ENCODE results near the gene CHKA.
"Not testable (repeated sequence)": the region's sequence is repeated elsewhere in the genome, so short reads cannot be mapped to it uniquely, and the experiment has no call there.

The CHKA gene

DNA sequence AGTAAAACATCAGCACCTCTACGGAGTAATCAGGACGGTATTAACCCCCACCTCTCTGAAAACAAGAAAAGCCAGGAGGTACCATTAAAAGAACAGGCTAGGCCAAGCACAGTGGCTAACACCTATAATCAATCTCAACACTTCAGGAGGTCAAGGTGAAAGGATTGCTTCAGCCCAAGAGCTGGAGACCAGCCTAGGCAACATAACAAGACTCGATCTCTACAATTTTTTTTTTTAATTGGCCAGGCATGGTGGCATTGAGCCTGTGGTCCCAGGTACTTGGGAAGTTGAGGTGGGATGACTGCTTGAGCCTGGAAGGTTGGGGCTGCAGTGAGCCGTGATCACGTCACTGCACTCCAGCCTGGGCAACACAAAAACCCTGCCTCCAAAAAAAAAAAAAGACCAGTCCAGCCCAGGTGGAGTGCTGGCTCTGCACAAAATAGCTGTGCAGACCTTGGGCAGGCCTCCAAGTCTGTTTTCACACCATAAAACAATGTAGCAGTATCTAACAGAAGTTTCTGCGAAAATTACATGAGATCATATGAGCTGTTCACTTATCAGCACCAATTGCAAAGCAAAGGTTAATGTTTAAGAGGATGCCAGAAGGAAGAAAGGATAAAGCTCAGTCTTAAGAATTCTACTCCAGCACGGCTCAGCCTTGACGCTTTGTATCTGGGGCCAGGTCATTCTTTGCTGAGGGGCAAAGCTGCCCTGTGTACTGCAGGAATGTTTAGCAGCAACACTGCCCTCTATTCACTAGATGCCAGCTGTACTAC, 14.8 kb downstream of the CHKA start:
- TF ChIP-seq, protein P1, sequence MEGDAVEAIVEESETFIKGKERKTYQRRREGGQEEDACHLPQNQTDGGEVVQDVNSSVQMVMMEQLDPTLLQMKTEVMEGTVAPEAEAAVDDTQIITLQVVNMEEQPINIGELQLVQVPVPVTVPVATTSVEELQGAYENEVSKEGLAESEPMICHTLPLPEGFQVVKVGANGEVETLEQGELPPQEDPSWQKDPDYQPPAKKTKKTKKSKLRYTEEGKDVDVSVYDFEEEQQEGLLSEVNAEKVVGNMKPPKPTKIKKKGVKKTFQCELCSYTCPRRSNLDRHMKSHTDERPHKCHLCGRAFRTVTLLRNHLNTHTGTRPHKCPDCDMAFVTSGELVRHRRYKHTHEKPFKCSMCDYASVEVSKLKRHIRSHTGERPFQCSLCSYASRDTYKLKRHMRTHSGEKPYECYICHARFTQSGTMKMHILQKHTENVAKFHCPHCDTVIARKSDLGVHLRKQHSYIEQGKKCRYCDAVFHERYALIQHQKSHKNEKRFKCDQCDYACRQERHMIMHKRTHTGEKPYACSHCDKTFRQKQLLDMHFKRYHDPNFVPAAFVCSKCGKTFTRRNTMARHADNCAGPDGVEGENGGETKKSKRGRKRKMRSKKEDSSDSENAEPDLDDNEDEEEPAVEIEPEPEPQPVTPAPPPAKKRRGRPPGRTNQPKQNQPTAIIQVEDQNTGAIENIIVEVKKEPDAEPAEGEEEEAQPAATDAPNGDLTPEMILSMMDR (IDR thresholded peaks at IDR 0.05; ENCODE audit: low read depth, low read length), result no peak
- no peak overlapping the region for H3K4me3 ChIP-seq (replicated peaks in 1 of 2; ENCODE audit: low read depth in 2 of 2, low read length in 2 of 2)
- peak in 1 of 2 donors; percentile 57 for DNase-seq (ENCODE audit: low read depth in 2 of 2)

DNA sequence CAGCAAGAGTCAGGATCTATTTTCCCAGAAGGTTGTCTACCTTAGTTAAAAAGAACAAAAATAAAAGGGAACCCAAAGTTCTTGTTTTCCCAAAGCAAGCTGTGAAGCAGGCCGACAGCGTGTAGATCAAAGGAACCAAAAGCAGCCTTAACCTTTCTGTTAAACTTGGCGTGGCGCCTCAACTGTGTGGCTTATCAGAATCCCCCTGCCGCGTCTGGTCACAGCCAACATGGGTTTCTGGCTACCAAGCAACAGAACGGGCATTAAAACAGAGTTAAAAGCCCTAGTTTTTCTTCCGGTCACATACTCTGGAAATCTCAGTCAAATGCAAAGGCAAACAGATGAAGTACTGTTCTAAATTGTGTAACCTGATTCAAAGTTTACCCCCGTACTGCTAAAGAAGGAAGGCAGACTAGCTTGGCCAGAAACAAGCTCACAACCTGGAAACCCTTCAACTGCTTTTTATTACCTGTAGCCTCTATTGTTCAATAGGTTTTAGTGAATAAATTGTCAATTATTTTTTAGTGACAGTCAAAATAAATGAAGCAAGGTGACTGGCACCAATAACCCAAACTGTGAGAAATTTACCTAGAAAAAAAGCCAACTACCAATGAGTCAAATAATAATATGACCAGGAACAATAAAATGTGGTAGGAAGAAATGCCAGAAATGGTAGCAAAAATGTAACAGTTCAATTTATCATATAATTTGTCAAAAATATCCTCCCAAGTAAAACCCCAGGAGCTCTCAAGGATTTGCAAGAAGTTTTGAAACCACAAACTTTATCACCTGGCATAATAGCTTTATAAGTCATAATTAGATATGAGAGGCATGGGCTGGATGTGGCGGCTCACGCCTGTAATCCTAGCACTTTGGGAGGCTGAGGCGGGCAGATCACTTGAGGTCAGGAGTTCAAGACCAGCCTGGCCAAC, 21.4 kb downstream of the CHKA start:
- peak in 1 of 2 donors; percentile 52 for DNase-seq (ENCODE audit: low read depth in 2 of 2)

DNA sequence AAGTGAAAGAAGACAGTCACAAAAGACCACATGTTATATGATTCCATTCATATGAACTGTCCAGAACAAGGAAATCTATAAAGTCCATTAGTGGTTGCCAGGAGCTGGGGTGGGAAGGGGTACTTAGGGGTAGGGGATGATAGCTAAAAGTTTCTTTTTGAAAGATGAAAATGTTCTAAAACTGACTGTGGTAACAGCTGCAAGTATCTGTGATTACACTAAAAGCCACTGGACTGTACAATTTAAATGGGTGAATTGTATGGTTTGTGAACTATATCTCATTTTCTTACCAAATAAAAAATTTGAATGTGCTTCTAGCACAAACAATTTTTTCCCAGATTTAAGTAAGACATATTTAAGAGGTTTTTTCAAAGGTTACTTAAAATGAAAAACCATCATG, 22.1 kb downstream of the CHKA start:
- no peak overlapping the region for H3K4me3 ChIP-seq (replicated peaks in 1 of 2; ENCODE audit: low read depth in 2 of 2, low read length in 2 of 2)
- TF ChIP-seq, protein P1 (IDR thresholded peaks at IDR 0.05; ENCODE audit: low read depth, low read length), result no peak
- DNase-seq (ENCODE audit: low read depth in 2 of 2), result no peak

More for the DNA sequence above, 21.4 kb downstream of the CHKA start:
- H3K4me3 ChIP-seq (replicated peaks in 1 of 2; ENCODE audit: low read depth in 2 of 2, low read length in 2 of 2), result no peak overlapping the region
- TF ChIP-seq, protein P1 (IDR thresholded peaks at IDR 0.05; ENCODE audit: low read depth, low read length), result no peak

DNA sequence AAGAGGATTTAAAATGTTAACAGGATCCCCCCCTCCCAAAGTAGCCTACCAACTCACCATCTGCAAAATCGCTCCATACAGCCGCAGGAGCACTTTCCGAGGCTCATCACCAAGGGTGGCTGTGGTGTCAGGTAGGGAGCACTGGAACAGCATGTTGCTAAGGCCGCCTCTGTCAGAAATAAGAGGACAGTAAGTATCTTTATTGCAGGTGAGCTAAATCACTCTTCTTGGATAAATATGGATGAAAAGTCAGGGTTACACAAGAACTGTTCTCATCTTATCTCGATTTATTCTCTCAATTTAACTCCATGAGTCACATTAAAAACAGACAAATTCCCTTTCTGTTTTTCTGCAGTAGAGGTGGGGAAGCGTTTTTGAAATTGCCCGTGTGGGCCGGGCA, 24.2 kb downstream of the CHKA start:
- no peak for DNase-seq (ENCODE audit: low read depth in 2 of 2)
- H3K4me3 ChIP-seq (replicated peaks in 1 of 2; ENCODE audit: low read depth in 2 of 2, low read length in 2 of 2), result no peak overlapping the region
- TF ChIP-seq, protein P1 (IDR thresholded peaks at IDR 0.05; ENCODE audit: low read depth, low read length), result no peak

DNA sequence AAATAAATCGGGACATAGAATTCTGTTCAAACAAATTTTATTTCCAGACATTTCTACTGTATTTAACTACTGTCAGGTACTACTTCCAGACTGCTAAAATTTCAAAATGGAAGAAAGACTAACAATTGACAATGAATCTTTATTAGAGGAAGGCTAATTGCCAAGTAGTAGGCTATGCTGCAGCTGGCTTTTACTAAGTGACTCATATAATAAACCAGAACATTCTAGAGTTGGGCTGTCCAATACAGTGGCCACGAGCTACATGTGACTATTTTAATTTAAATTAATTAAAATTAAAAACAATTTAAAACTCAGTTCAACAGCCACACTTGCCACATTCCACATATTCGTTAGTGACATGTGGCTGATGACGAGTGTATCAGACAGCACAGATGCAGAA, 27.6 kb downstream of the CHKA start:
- no peak for DNase-seq (ENCODE audit: low read depth in 2 of 2)
- TF ChIP-seq, protein P1 (IDR thresholded peaks at IDR 0.05; ENCODE audit: low read depth, low read length), result no peak
- no peak overlapping the region for H3K4me3 ChIP-seq (replicated peaks in 1 of 2; ENCODE audit: low read depth in 2 of 2, low read length in 2 of 2)

DNA sequence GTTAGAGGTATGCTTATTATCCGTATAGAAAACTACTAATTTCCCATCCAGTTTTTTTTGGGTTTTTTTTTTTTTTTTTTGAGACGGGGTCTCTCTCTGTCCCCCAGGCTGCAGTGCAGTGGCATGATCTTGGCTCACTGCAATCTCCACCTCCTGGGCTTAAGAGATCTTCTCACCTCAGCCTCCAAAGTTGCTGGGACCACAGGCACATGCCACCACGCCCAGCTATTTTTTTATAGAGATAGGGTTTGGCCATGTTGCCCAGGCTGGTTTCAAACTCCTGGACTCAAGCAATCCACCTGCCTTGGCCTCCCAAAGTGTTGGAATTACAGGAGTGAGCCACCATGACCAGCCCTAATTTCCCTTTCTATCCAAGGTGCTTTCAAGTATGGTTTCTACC, 28.2 kb downstream of the CHKA start:
- H3K4me3 ChIP-seq (replicated peaks in 1 of 2; ENCODE audit: low read depth in 2 of 2, low read length in 2 of 2); DNase-seq (ENCODE audit: low read depth in 2 of 2): not testable (repeated sequence)

DNA sequence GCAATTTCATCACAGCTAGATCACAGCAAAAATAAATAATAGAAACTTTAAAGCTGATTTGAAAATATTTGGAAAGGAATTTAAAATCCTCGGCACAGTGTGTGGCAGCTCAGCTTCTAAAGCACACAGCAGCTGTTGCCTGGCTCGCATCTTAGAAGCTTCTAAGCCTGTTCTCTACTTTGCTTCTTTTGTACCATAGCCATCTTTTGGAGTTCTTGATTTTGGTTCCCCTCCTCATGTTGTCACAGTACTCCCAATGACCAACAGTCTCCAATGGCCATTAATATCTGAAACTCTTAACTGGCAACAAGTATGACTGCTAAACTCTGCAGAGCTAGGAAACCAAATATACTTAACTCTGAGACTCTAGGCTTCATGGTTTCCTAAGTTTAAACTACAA, 28.8 kb downstream of the CHKA start:
- H3K4me3 ChIP-seq (replicated peaks in 1 of 2; ENCODE audit: low read depth in 2 of 2, low read length in 2 of 2), result no peak overlapping the region
- no peak for DNase-seq (ENCODE audit: low read depth in 2 of 2)
- TF ChIP-seq, protein P1 (IDR thresholded peaks at IDR 0.05; ENCODE audit: low read depth, low read length), result no peak
